ENCODE results near the gene LRIT2. TPM values are rescaled to one million over a fixed set of nuclear protein-coding genes. Genes with fewer than 3 reads are reported as not detected.

LRIT2 gene
- total RNA-seq, 1 donor, result not detected

DNA sequence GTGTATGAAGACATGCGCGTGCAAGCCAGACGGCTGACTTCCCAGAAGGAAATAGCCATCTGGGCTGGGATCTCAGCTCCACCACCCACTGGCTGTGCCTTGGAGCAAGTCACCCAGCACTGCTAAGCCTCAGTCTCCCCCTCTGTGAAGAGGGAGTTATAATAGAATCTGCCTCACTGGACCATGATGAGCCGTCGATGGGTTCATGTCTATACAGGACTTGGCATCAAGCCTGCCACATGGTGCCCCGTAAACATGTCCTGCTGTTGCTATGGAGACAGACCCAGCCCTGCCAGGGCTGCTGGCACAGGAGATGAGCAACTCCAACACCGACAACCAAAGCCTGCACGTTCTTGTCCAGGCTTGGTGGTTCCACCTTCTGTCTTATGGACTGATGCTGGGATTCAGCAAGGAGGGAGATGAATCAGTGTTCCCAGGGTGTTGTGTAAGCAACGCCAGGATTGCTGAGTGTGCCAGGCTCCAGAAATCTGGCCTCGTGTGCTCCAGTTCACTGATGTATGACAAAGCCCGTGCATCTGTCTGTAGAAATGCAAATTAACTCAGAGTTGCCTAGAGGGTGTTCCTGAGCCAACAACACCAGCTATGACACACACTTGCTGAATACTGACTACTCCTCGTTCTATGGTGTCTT lies 46.2 kb downstream of the LRIT2 start:
- Histone ChIP-seq H4K20me1 (ENCODE audit: insufficient read depth, low read length) (no peaks in the 10 kb centered on the region), H2AFZ (ENCODE audit: low read length) (no peak overlapping the region), H3K4me2 (ENCODE audit: insufficient read depth, low read length) (no peak overlapping the region), H3K36me3 (ENCODE audit: insufficient read depth, low read length) (no peaks in the 10 kb centered on the region), H3K9me3 (ENCODE audit: low read depth, low read length) (no peaks in the 10 kb centered on the region), H3K4me1 (ENCODE audit: insufficient read depth, low read length) (no peaks in the 10 kb centered on the region), H3K27me3 (ENCODE audit: insufficient read depth, low read length) (no peaks in the 10 kb centered on the region), H3K4me3 (ENCODE audit: insufficient read depth, low read length) (no peak overlapping the region), H3K27ac (ENCODE audit: low read depth, low read length) (no peak overlapping the region), H3K79me2 (ENCODE audit: insufficient read depth, low read length) (no peaks in the 10 kb centered on the region)
- DNase-seq (ENCODE audit: insufficient read length, low spot score, missing footprints), result peak; percentile 81
- no peak for TF ChIP-seq CTCF (IDR thresholded peaks at IDR 0.05; ENCODE audit: extremely low read depth, low read depth, low read length)

DNA sequence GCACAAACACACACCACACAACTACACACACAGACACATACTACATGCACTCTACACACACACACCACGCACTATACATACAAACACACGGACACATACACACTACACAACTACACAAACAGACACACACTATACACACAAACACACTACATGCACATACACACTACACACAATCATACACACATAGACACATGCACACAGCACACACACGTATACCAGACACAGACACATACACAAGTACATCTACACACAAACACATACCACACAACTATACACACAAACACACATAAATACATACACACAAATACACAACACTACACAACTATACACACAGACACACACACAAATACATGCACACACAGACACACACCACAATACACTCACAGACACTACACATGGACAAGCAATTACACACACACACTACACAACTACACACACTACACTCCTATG lies 47.2 kb downstream of the LRIT2 start:
- Histone ChIP-seq H4K20me1 (ENCODE audit: insufficient read depth, low read length) (no peaks in the 10 kb centered on the region), H3K27ac (ENCODE audit: low read depth, low read length) (no peak overlapping the region), H3K4me3 (ENCODE audit: insufficient read depth, low read length) (no peak overlapping the region), H3K36me3 (ENCODE audit: insufficient read depth, low read length) (no peaks in the 10 kb centered on the region), H3K79me2 (ENCODE audit: insufficient read depth, low read length) (no peaks in the 10 kb centered on the region), H3K4me1 (ENCODE audit: insufficient read depth, low read length) (no peaks in the 10 kb centered on the region), H3K4me2 (ENCODE audit: insufficient read depth, low read length) (no peak overlapping the region), H3K9me3 (ENCODE audit: low read depth, low read length) (no peaks in the 10 kb centered on the region), H2AFZ (ENCODE audit: low read length) (no peak overlapping the region), H3K27me3 (ENCODE audit: insufficient read depth, low read length) (no peaks in the 10 kb centered on the region)
- no peak for TF ChIP-seq CTCF (IDR thresholded peaks at IDR 0.05; ENCODE audit: extremely low read depth, low read depth, low read length)
- no peak for DNase-seq (ENCODE audit: insufficient read length, low spot score, missing footprints)

DNA sequence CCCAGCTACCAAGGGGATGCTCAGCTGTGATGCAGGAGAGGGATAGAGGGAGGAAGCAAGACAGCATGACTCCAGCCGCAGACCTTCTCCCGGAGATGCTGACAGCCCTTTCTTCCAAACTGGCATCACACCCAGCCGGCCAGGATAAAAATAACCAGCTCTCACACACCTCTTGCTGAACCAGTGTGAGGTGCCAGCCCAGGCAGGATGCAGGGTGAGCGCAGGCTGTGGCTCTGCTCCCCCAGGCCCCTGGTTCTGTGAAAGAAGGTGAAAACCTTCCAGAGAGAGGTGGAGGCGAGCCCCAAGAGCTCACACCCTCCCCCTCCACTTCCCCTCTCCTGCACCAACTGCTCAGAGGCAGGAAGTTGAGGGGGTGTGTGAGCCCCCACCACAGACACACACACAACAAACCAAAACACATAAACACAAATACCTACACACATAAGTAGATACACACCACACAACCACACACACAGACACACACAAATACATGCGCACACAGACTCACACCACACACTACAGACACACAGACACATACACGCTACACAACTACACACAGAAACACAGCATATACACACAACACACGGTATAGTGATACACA lies 47.7 kb downstream of the LRIT2 start:
- no peaks in the 10 kb centered on the region for H4K20me1 ChIP-seq (ENCODE audit: insufficient read depth, low read length)
- H3K79me2 ChIP-seq (ENCODE audit: insufficient read depth, low read length), result no peaks in the 10 kb centered on the region
- DNase-seq (ENCODE audit: insufficient read length, low spot score, missing footprints), result no peak
- no peak overlapping the region for H3K27ac ChIP-seq (ENCODE audit: low read depth, low read length)
- no peak overlapping the region for H2AFZ ChIP-seq (ENCODE audit: low read length)
- no peaks in the 10 kb centered on the region for H3K9me3 ChIP-seq (ENCODE audit: low read depth, low read length)
- TF ChIP-seq CTCF (IDR thresholded peaks at IDR 0.05; ENCODE audit: extremely low read depth, low read depth, low read length), result no peak
- no peaks in the 10 kb centered on the region for H3K36me3 ChIP-seq (ENCODE audit: insufficient read depth, low read length)
- H3K4me1 ChIP-seq (ENCODE audit: insufficient read depth, low read length), result no peaks in the 10 kb centered on the region
- H3K4me3 ChIP-seq (ENCODE audit: insufficient read depth, low read length), result no peak overlapping the region
- H3K4me2 ChIP-seq (ENCODE audit: insufficient read depth, low read length), result no peak overlapping the region
- H3K27me3 ChIP-seq (ENCODE audit: insufficient read depth, low read length), result no peaks in the 10 kb centered on the region

GRCh38 chr10:84176836-84177474 lies 48.4 kb downstream of the LRIT2 start:
- Histone ChIP-seq H3K79me2 (ENCODE audit: insufficient read depth, low read length) (no peaks in the 10 kb centered on the region), H3K4me1 (ENCODE audit: insufficient read depth, low read length) (no peaks in the 10 kb centered on the region)
- peak; percentile 44 for DNase-seq (ENCODE audit: insufficient read length, low spot score, missing footprints)

More at GRCh38 chr10:84176836-84177474, 48.4 kb downstream of the LRIT2 start:
- Histone ChIP-seq H3K27ac (ENCODE audit: low read depth, low read length) (no peak overlapping the region), H3K36me3 (ENCODE audit: insufficient read depth, low read length) (no peaks in the 10 kb centered on the region), H3K9me3 (ENCODE audit: low read depth, low read length) (no peaks in the 10 kb centered on the region), H3K27me3 (ENCODE audit: insufficient read depth, low read length) (no peaks in the 10 kb centered on the region), H4K20me1 (ENCODE audit: insufficient read depth, low read length) (no peaks in the 10 kb centered on the region), H3K4me3 (ENCODE audit: insufficient read depth, low read length) (no peak overlapping the region), H2AFZ (ENCODE audit: low read length) (no peak overlapping the region), H3K4me2 (ENCODE audit: insufficient read depth, low read length) (no peak overlapping the region)
- TF ChIP-seq CTCF (IDR thresholded peaks at IDR 0.05; ENCODE audit: extremely low read depth, low read depth, low read length), result no peak

Data from osteoblast (primary cell).